GM19467 (cell line): Measurements from ENCODE around the gene TTLL12.
A peak's percentile ranks its signal among the peaks of the same experiment; 100 is the strongest.
"Not testable (repeated sequence)": the region's sequence is repeated elsewhere in the genome, so short reads cannot be mapped to it uniquely, and the experiment has no call there.

Source experiments
- ATAC-seq: cut with Tn5 transposase; IDR thresholded peaks from one replicate; pipeline ENCODE4 v1.9.1; 2021; ENCODE audit warnings: mild to moderate bottlenecking, moderate library complexity; ENCODE audit not compliant: unreplicated experiment

TTLL12 gene

GRCh38 chr22:43157874-43158546 is 28.9 kb downstream of the TTLL12 start:
- no peak for ATAC-seq

- no peak for ATAC-seq
Measured at GRCh38 chr22:43156413-43156812, 30.5 kb downstream of the TTLL12 start.

GRCh38 chr22:43155789-43156188 is 31.1 kb downstream of the TTLL12 start:
- ATAC-seq, result no peak

- ATAC-seq, result no peak
Measured at GRCh38 chr22:43154887-43155536, 31.9 kb downstream of the TTLL12 start.

GRCh38 chr22:43153899-43154298 is 33.0 kb downstream of the TTLL12 start:
- no peak for ATAC-seq

- ATAC-seq, result no peak
Measured at GRCh38 chr22:43152357-43153071, 34.4 kb downstream of the TTLL12 start.

GRCh38 chr22:43152003-43152356 is 35.0 kb downstream of the TTLL12 start:
- ATAC-seq, result no peak

GRCh38 chr22:43151251-43152002 is 35.5 kb downstream of the TTLL12 start, which contains the start of gene TSPO:
Gene TSPO (plus strand): TSS chr22:43151559. CDS start chr22:43159239, 7,680 bp downstream.
- no peak for ATAC-seq

GRCh38 chr22:43150731-43151206 is 36.2 kb downstream of the TTLL12 start:
- no peak for ATAC-seq

GRCh38 chr22:43148581-43148980 is 38.4 kb downstream of the TTLL12 start:
- ATAC-seq, result no peak

GRCh38 chr22:43147821-43148220 is 39.1 kb downstream of the TTLL12 start:
- ATAC-seq, result no peak

GRCh38 chr22:43146332-43146731 is 40.6 kb downstream of the TTLL12 start:
- ATAC-seq, result not testable (repeated sequence)

GRCh38 chr22:43145371-43145770 is 41.6 kb downstream of the TTLL12 start:
- ATAC-seq, result not testable (repeated sequence)

GRCh38 chr22:43144949-43145348 is 42.0 kb downstream of the TTLL12 start:
- ATAC-seq, result no peak

GRCh38 chr22:43142880-43143562 is 43.9 kb downstream of the TTLL12 start, which contains the start of gene MCAT:
Gene MCAT (minus strand): TSS chr22:43143398. CDS start chr22:43143348, 50 bp downstream.
- peak; percentile 73 for ATAC-seq

GRCh38 chr22:43136801-43137200 is 50.1 kb downstream of the TTLL12 start:
- ATAC-seq, result no peak

- ATAC-seq, result no peak
Measured at GRCh38 chr22:43136255-43136654, 50.7 kb downstream of the TTLL12 start.

GRCh38 chr22:43135565-43135964 is 51.4 kb downstream of the TTLL12 start:
- ATAC-seq, result no peak

- ATAC-seq, result no peak
Measured at GRCh38 chr22:43134553-43134952, 52.4 kb downstream of the TTLL12 start.

- no peak for ATAC-seq
Measured at GRCh38 chr22:43133401-43133800, 53.5 kb downstream of the TTLL12 start.
